Neuronal stem cell (in vitro differentiated cells): ENCODE results near the gene PTPRO.

Source experiments
- DNase-seq: peaks from one replicate; pipeline ENCODE4 v3.0.0-alpha.2; 2013; ENCODE audit warnings: low spot score
- H2AFZ ChIP-seq: one replicate; pipeline ENCODE4 v1.6.1; 2013; ENCODE audit warnings: mild to moderate bottlenecking, low read length, inconsistent platforms
- H2AK5ac ChIP-seq: 2 replicates; pipeline ENCODE4 v1.6.1; 2013; ENCODE audit warnings: low read depth, mild to moderate bottlenecking, inconsistent platforms, low read length, moderate library complexity, mixed read lengths
- H2BK120ac ChIP-seq: 2 replicates; pipeline ENCODE4 v1.6.1; 2013; ENCODE audit warnings: low read depth, mild to moderate bottlenecking, inconsistent platforms, low read length, moderate library complexity, mixed read lengths
- H2BK12ac ChIP-seq: one replicate; pipeline ENCODE4 v1.6.1; 2013; ENCODE audit warnings: low read length, inconsistent platforms
- H2BK15ac ChIP-seq: 2 replicates; pipeline ENCODE4 v1.6.1; 2013; ENCODE audit warnings: mild to moderate bottlenecking, low read length, inconsistent platforms, mixed read lengths
- H2BK5ac ChIP-seq: one replicate; pipeline ENCODE4 v1.6.1; 2013; ENCODE audit warnings: inconsistent platforms, mild to moderate bottlenecking, low read length, moderate library complexity
- H3K14ac ChIP-seq: one replicate; pipeline ENCODE4 v1.6.1; 2013; ENCODE audit warnings: low read length, inconsistent platforms
- H3K18ac ChIP-seq: 2 replicates; pipeline ENCODE4 v1.6.1; 2013; ENCODE audit warnings: low read length, inconsistent platforms
- H3K23ac ChIP-seq: 2 replicates; pipeline ENCODE4 v1.6.1; 2013; ENCODE audit warnings: low read depth, mild to moderate bottlenecking, mixed read lengths, low read length, inconsistent platforms; ENCODE audit not compliant: poor library complexity
- H3K27ac ChIP-seq: replicated peaks from 3 replicates; pipeline ENCODE4 v1.5.1; 2013; ENCODE audit warnings: low read length, inconsistent platforms
- H3K27me3 ChIP-seq, 3 experiments: 2 replicates each; pipeline ENCODE4 v1.6.1; 2013; ENCODE audit warnings: low read length in 3 of 3, mild to moderate bottlenecking in 2 of 3, inconsistent platforms in 1 of 3, low read depth in 1 of 3, mixed read lengths in 1 of 3, moderate library complexity in 1 of 3; ENCODE audit not compliant: control insufficient read depth in 3 of 3, insufficient read depth in 3 of 3
- H3K36me3 ChIP-seq, 2 donors: replicated peaks in 1 of 2; 2 replicates each; pipeline ENCODE4 v1.6.1; 2013; ENCODE audit warnings: low read length in 2 of 2; ENCODE audit not compliant: control insufficient read depth in 2 of 2, insufficient read depth in 2 of 2
- H3K4ac ChIP-seq: 2 replicates; pipeline ENCODE4 v1.6.1; 2013; ENCODE audit warnings: inconsistent platforms, mild to moderate bottlenecking, low read length, moderate library complexity
- H3K4me1 ChIP-seq, 2 donors: 1 replicate in 1 of 2; 2 replicates in 1 of 2; pipeline ENCODE4 v1.6.1; 2013; ENCODE audit warnings: low read length in 2 of 2, low read depth in 1 of 2; ENCODE audit not compliant: control insufficient read depth in 2 of 2, insufficient read depth in 1 of 2
- H3K4me2 ChIP-seq: one replicate; pipeline ENCODE4 v1.6.1; 2013; ENCODE audit warnings: mild to moderate bottlenecking, low read length, inconsistent platforms; ENCODE audit not compliant: insufficient read depth, poor library complexity, severe bottlenecking
- H3K4me3 ChIP-seq, 2 donors: 2 replicates each; pipeline ENCODE4 v1.5.1; 2013; ENCODE audit warnings: low read length in 2 of 2, mild to moderate bottlenecking in 2 of 2, inconsistent platforms in 1 of 2, moderate library complexity in 1 of 2
- H3K79me1 ChIP-seq: one replicate; pipeline ENCODE4 v1.6.1; 2013; ENCODE audit warnings: low read depth, mild to moderate bottlenecking, inconsistent platforms, low read length, moderate library complexity
- H3K9ac ChIP-seq: one replicate; pipeline ENCODE4 v1.6.1; 2013; ENCODE audit warnings: mild to moderate bottlenecking, low read depth, low read length, inconsistent platforms; ENCODE audit not compliant: poor library complexity
- H3K9me3 ChIP-seq, 2 donors: replicated peaks in 1 of 2; 2 replicates each; pipeline versions ENCODE3 to v1.6.1; 2013; ENCODE audit warnings: low read length in 2 of 2, mild to moderate bottlenecking in 2 of 2, inconsistent platforms in 1 of 2, low read depth in 1 of 2, mixed read lengths in 1 of 2, moderate library complexity in 1 of 2; ENCODE audit not compliant: control insufficient read depth in 2 of 2, insufficient read depth in 1 of 2
- H4K8ac ChIP-seq: one replicate; pipeline ENCODE4 v1.6.1; 2013; ENCODE audit warnings: low read depth, mild to moderate bottlenecking, inconsistent platforms, low read length, moderate library complexity
- H4K91ac ChIP-seq: one replicate; pipeline ENCODE4 v1.6.1; 2013; ENCODE audit warnings: low read length, low read depth, mild to moderate bottlenecking, inconsistent platforms; ENCODE audit not compliant: poor library complexity
- WGBS, 2 donors: extraction: QIAGEN DNeasy Blood & Tissue Kit; methylation state at CpG; one replicate each; pipeline ENCODE4 v1.1.7; 2013; ENCODE audit warnings: missing lambda C conversion rate in 2 of 2, mixed read lengths in 1 of 2; ENCODE audit not compliant: insufficient read length in 2 of 2, insufficient replicate concordance in 1 of 2; ENCODE audit errors: extremely low coverage in 2 of 2; 5-methylcytosine and 5-hydroxymethylcytosine counted together

PTPRO gene

GRCh38 chr12:15540469-15540872 lies 218.2 kb downstream of the PTPRO start:
- Histone ChIP-seq H3K27ac (no peak overlapping the region), H3K14ac (no peak overlapping the region)
- no CpG with 5 or more reads among the region's 1 CpG for WGBS, 2 donors

GRCh38 chr12:15541996-15542631 lies 219.8 kb downstream of the PTPRO start:
- no peak overlapping the region for H2BK120ac ChIP-seq
- H3K79me1 ChIP-seq: no peaks in the 10 kb centered on the region
- H3K27ac ChIP-seq: no peak overlapping the region
- H3K4me3 ChIP-seq: no peak overlapping the region
- H3K23ac ChIP-seq: no peak overlapping the region
- H2BK5ac ChIP-seq: no peak overlapping the region
- no peak overlapping the region for H3K9ac ChIP-seq
- DNase-seq: no peak
- H3K36me3 ChIP-seq: peaks cover 0 to 1% of the 10 kb centered on the region in 2 donors
- H3K18ac ChIP-seq: no peak overlapping the region
- H3K4me1 ChIP-seq: peaks cover 0 to 2% of the 10 kb centered on the region in 2 donors
- H2AFZ ChIP-seq: no peak overlapping the region
- H3K4ac ChIP-seq: no peak overlapping the region
- no peak overlapping the region for H2AK5ac ChIP-seq
- no CpG with 5 or more reads among the region's 3 CpGs for WGBS, 2 donors
- no peak overlapping the region for H4K8ac ChIP-seq
- H2BK15ac ChIP-seq: no peak overlapping the region
- H3K9me3 ChIP-seq: no peaks in the 10 kb centered on the region
- no peak overlapping the region for H4K91ac ChIP-seq
- no peak overlapping the region for H2BK12ac ChIP-seq
- no peak overlapping the region for H3K4me2 ChIP-seq
- H3K14ac ChIP-seq: no peak overlapping the region
- peaks cover 0 to 3% (median 0%) of the 10 kb centered on the region in 3 experiments for H3K27me3 ChIP-seq

More at GRCh38 chr12:15540469-15540872, 218.2 kb downstream of the PTPRO start:
- no peak overlapping the region for H3K18ac ChIP-seq
- peaks cover 0 to 2% of the 10 kb centered on the region in 2 donors for H3K4me1 ChIP-seq
- H3K4me3 ChIP-seq: no peak overlapping the region
- H2BK15ac ChIP-seq: no peak overlapping the region
- no peak overlapping the region for H3K4ac ChIP-seq
- H3K9ac ChIP-seq: no peak overlapping the region
- no peak overlapping the region for H2BK5ac ChIP-seq
- H3K4me2 ChIP-seq: no peak overlapping the region
- no peak for DNase-seq
- no peak overlapping the region for H3K23ac ChIP-seq
- no peak overlapping the region for H2AFZ ChIP-seq
- H4K8ac ChIP-seq: no peak overlapping the region
- no peaks in the 10 kb centered on the region for H3K9me3 ChIP-seq
- H3K36me3 ChIP-seq: peaks cover 0 to 1% of the 10 kb centered on the region in 2 donors
- no peak overlapping the region for H2BK12ac ChIP-seq
- H4K91ac ChIP-seq: no peak overlapping the region
- no peak overlapping the region for H2BK120ac ChIP-seq
- H3K27me3 ChIP-seq: peaks cover 0 to 9% (median 0%) of the 10 kb centered on the region in 3 experiments
- no peak overlapping the region for H2AK5ac ChIP-seq
- H3K79me1 ChIP-seq: no peaks in the 10 kb centered on the region

- DNase-seq: no peak
- Histone ChIP-seq H4K91ac (no peak overlapping the region), H3K27ac (no peak overlapping the region), H2AK5ac (no peak overlapping the region), H2BK12ac (no peak overlapping the region), H3K4me2 (no peak overlapping the region), H4K8ac (no peak overlapping the region), H3K27me3 (peaks cover 0 to 3% (median 0%) of the 10 kb centered on the region in 3 experiments), H3K18ac (no peak overlapping the region), H3K4ac (no peak overlapping the region), H3K9me3 (no peaks in the 10 kb centered on the region), H3K4me1 (peaks cover 0 to 2% of the 10 kb centered on the region in 2 donors), H3K36me3 (peaks cover 0 to 1% of the 10 kb centered on the region in 2 donors), H3K79me1 (no peaks in the 10 kb centered on the region), H3K4me3 (no peak overlapping the region), H2BK15ac (no peak overlapping the region), H3K9ac (no peak overlapping the region), H2BK120ac (no peak overlapping the region), H2BK5ac (no peak overlapping the region), H3K14ac (no peak overlapping the region), H2AFZ (no peak overlapping the region), H3K23ac (no peak overlapping the region)
- no CpG with 5 or more reads among the region's 3 CpGs for WGBS, 2 donors
These were observed 221.0 kb downstream of the PTPRO start for GRCh38 chr12:15543347-15543746.

GRCh38 chr12:15544589-15544988 lies 222.3 kb downstream of the PTPRO start:
- Histone ChIP-seq H2BK5ac (no peak overlapping the region), H3K4me3 (no peak overlapping the region), H4K91ac (no peak overlapping the region), H3K27ac (no peak overlapping the region), H3K36me3 (peaks cover 0 to 1% of the 10 kb centered on the region in 2 donors), H2BK15ac (no peak overlapping the region), H3K9ac (no peak overlapping the region), H3K9me3 (no peaks in the 10 kb centered on the region), H2AK5ac (no peak overlapping the region), H3K79me1 (no peaks in the 10 kb centered on the region), H2AFZ (no peak overlapping the region), H3K27me3 (peaks cover 0 to 3% (median 0%) of the 10 kb centered on the region in 3 experiments), H3K4me2 (no peak overlapping the region), H4K8ac (no peak overlapping the region), H2BK12ac (no peak overlapping the region), H3K4me1 (peaks cover 0 to 2% of the 10 kb centered on the region in 2 donors), H3K14ac (no peak overlapping the region), H3K4ac (no peak overlapping the region), H2BK120ac (no peak overlapping the region), H3K23ac (no peak overlapping the region), H3K18ac (no peak overlapping the region)
- DNase-seq: no peak
